ENCODE results near the gene MRM2. TPM values are rescaled to one million over a fixed set of nuclear protein-coding genes. Genes with fewer than 3 reads are reported as not detected.

The MRM2 gene
- total and polyA plus RNA-seq, 10 donors = 19.0 to 35.8 (median 23.7) TPM

DNA sequence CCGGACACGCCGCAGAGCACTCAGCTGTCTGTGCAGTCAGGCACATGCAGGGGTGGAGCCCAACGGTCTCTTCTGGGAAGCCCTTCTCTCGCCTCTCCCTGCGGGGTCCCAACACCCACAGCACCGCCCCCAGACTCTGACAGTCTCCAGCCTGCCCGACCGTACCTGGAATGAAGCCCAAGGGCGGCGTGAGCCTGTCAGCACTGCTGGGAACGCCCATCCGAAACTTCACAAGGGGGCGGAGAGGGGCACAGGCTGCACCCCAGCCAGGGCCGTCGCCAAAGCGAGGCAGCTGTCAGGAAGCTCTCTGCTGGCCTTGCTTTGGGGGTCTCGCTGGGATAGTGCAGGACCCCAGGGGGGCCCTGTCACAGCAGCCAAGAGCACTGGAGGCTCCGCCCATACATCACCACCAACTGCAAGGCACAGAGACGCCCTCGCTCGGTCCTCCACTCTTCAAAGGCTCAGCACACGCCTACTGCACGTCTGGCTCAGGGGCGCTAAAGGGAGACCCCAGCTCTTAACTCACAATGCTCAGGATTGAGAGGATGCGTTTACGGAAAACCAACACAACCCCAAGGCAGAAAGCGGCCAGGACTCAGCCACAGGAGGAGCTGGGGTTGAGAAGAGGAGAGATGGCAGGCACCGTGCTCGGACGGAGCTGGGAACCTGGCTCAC, 40.2 kb downstream of the MRM2 start:
- Histone ChIP-seq H3K36me3 (peaks cover 0 to 78% (median 26%) of the 10 kb centered on the region in 6 donors), H3K27ac (no peak overlapping the region), H3K27me3 (replicated peaks in 1 of 7) (no peaks in the 10 kb centered on the region), H3K4me1 (peaks cover 0 to 21% (median 15%) of the 10 kb centered on the region in 6 donors), H3K4me3 (no peak overlapping the region), H3K9me3 (no peaks in the 10 kb centered on the region)
- TF ChIP-seq POLR2A (IDR thresholded peaks at IDR 0.05) = no peak
- no peak for TF ChIP-seq POLR2AphosphoS5 (IDR thresholded peaks at IDR 0.05)
- WGBS, 5 donors = 87 to 95% (median 93%) methylated on average over 17 to 31 of the region's 31 CpGs
- DNase-seq = peak; percentile 69
- intact Hi-C loops (cut with DNase I; ENCODE audit: low total_unique reads) = loop anchor here (10.0 kb wide), 1 partner anchor 627 kb away; the partner anchor contains the start of gene PSMG3

DNA sequence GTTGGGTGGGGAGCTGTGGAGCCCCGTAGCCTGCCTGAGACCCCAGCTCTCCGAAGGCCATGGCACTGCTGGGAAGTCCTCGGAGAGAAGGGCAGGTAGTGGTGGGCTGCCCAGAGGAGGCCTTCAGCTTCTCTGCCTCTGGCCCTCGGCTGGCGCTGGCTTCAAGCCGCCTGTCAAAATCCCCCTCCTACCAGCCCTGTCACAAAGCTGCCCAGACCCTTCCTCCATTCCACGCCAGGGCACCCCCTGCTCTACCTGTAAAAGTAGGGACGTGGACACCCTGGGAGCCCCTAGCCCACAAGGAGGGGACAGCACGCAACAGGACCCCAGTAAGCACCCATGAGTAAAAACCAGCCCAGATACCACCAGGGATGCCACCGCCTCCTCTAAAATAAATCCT, 40.9 kb downstream of the MRM2 start:
- no peak for TF ChIP-seq POLR2AphosphoS5 (IDR thresholded peaks at IDR 0.05)
- no peak for TF ChIP-seq POLR2A (IDR thresholded peaks at IDR 0.05)
- TF ChIP-seq, protein P1, sequence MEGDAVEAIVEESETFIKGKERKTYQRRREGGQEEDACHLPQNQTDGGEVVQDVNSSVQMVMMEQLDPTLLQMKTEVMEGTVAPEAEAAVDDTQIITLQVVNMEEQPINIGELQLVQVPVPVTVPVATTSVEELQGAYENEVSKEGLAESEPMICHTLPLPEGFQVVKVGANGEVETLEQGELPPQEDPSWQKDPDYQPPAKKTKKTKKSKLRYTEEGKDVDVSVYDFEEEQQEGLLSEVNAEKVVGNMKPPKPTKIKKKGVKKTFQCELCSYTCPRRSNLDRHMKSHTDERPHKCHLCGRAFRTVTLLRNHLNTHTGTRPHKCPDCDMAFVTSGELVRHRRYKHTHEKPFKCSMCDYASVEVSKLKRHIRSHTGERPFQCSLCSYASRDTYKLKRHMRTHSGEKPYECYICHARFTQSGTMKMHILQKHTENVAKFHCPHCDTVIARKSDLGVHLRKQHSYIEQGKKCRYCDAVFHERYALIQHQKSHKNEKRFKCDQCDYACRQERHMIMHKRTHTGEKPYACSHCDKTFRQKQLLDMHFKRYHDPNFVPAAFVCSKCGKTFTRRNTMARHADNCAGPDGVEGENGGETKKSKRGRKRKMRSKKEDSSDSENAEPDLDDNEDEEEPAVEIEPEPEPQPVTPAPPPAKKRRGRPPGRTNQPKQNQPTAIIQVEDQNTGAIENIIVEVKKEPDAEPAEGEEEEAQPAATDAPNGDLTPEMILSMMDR (IDR thresholded peaks at IDR 0.05 in 8 of 11, conservative IDR thresholded peaks at IDR 0.05 in 3 of 11) = no peak
- Histone ChIP-seq H3K4me3 (no peak overlapping the region), H3K4me1 (peaks cover 0 to 21% (median 15%) of the 10 kb centered on the region in 6 donors), H3K9me3 (peaks cover 0 to 3% (median 0%) of the 10 kb centered on the region in 8 donors), H3K36me3 (peaks cover 0 to 78% (median 27%) of the 10 kb centered on the region in 6 donors), H3K27me3 (replicated peaks in 1 of 7) (no peaks in the 10 kb centered on the region), H3K27ac (no peak overlapping the region)
- WGBS, 5 donors = 95 to 100% (median 99%) methylated on average over 4 to 10 of the region's 10 CpGs
- intact Hi-C loops (cut with DNase I; ENCODE audit: low total_unique reads) = loop anchor here (10.0 kb wide), 1 partner anchor 626 kb away; the partner anchor contains the start of gene PSMG3
- peak; percentile 40 for DNase-seq

DNA sequence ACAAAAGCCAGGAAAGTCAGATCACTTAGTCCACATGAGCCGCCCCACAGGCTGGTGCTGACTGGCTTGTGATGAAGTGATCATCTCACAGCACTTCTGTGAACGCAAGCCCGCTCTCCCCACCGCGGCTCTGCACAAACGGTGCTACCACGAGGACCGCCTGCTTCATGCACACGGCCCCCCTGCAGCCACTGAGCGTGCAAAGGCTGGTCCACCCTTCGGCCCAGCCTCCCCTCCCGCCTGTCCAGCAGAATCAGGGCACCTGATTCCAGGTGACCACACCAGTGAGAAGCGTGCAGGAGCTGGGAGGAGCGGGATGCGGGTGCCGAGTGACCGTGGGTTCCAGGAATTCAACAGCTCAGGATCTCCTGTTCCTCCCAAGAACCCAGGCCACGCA, 41.4 kb downstream of the MRM2 start:
- Histone ChIP-seq H3K36me3 (peaks cover 0 to 80% (median 31%) of the 10 kb centered on the region in 6 donors), H3K27ac (no peak overlapping the region), H3K4me1 (peaks cover 0 to 21% (median 15%) of the 10 kb centered on the region in 6 donors), H3K27me3 (replicated peaks in 1 of 7) (no peaks in the 10 kb centered on the region), H3K9me3 (peaks cover 0 to 7% (median 4%) of the 10 kb centered on the region in 8 donors), H3K4me3 (no peak overlapping the region)
- peak; percentile 62 for DNase-seq
- WGBS, 5 donors = 93 to 97% (median 96%) methylated on average over 17 to 18 of the region's 18 CpGs
- intact Hi-C loops (cut with DNase I; ENCODE audit: low total_unique reads) = loop anchor here (10.0 kb wide), 1 partner anchor 626 kb away; the partner anchor contains the start of gene PSMG3
- TF ChIP-seq, protein P1 (IDR thresholded peaks at IDR 0.05 in 8 of 11, conservative IDR thresholded peaks at IDR 0.05 in 3 of 11) = no peak
- TF ChIP-seq POLR2A (IDR thresholded peaks at IDR 0.05) (no peak), POLR2AphosphoS5 (IDR thresholded peaks at IDR 0.05) (no peak)

DNA sequence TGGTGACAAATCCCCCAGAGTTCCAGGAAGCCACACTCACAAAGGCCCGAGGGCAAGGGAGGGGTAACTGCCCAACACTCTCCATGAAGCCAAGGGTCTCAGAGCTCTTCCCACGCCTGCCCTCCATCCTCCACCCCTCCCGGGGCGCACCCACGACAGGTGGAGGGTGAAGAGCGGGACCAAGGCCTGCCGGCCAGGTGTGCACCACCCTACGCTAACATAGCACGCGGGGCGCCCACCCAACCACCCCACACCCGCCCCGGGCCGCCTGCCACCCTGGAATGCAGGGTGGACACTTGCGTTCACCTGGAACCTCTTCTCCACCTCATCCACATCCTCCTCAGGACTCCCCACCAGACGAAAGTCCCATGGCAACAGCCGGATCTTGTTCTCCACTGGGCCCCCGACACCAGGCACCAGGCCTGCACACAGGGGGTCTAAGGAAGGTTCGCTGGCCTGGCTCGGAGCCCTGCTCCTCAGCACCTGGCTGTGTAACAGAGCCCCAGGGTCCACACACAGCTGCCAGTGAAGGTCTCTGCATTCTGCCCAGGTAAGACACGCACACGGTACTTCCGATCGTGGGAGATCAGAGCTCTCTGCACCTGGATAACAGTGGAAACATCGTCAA, 41.9 kb downstream of the MRM2 start:
- Histone ChIP-seq H3K4me1 (peaks cover 0 to 21% (median 15%) of the 10 kb centered on the region in 6 donors), H3K9me3 (peaks cover 0 to 12% (median 9%) of the 10 kb centered on the region in 8 donors), H3K27ac (no peak overlapping the region), H3K36me3 (peaks cover 0 to 81% (median 35%) of the 10 kb centered on the region in 6 donors), H3K4me3 (no peak overlapping the region), H3K27me3 (replicated peaks in 1 of 7) (no peaks in the 10 kb centered on the region)
- TF ChIP-seq, protein P1 (IDR thresholded peaks at IDR 0.05 in 8 of 11, conservative IDR thresholded peaks at IDR 0.05 in 3 of 11) = no peak
- TF ChIP-seq POLR2AphosphoS5 (IDR thresholded peaks at IDR 0.05) (no peak), POLR2A (IDR thresholded peaks at IDR 0.05) (no peak)
- DNase-seq = peak; percentile 74
- intact Hi-C loops (cut with DNase I; ENCODE audit: low total_unique reads) = loop anchor here (10.0 kb wide), 1 partner anchor 625 kb away; the partner anchor contains the start of gene PSMG3
- 88 to 97% (median 96%) methylated on average over 18 to 25 of the region's 25 CpGs for WGBS, 5 donors

Measured in spleen (tissue), 11 donors.